GM11168 (cell line): ENCODE data around the gene CNTNAP5.

Experiments
- in situ Hi-C: fragments of 300-500 bp; cut with MboI; formaldehyde crosslinking; loops from one replicate; pipeline ENCODE4 v1.12.0; 2022; ENCODE audit warnings: low sequenced_read_pairs; ENCODE audit not compliant: unreplicated experiment

CNTNAP5 gene

GRCh38 chr2:124911560-124911959, 886.5 kb downstream of the CNTNAP5 start:
- in situ Hi-C loops, result no loop called here

- in situ Hi-C loops, result no loop called here
Observed at GRCh38 chr2:124913868-124914267, 888.8 kb downstream of the CNTNAP5 start.

- in situ Hi-C loops, result no loop called here
Observed at GRCh38 chr2:124915567-124915966, 890.5 kb downstream of the CNTNAP5 start.

GRCh38 chr2:124919296-124919695, 894.2 kb downstream of the CNTNAP5 start:
- in situ Hi-C loops, result no loop called here

- in situ Hi-C loops, result no loop called here
Observed at GRCh38 chr2:124920448-124920847, 895.4 kb downstream of the CNTNAP5 start.

- in situ Hi-C loops, result no loop called here
Observed at GRCh38 chr2:124921191-124921590, 896.1 kb downstream of the CNTNAP5 start.

GRCh38 chr2:124923097-124923496, 898.0 kb downstream of the CNTNAP5 start:
- in situ Hi-C loops, result no loop called here

- in situ Hi-C loops, result no loop called here
Observed at GRCh38 chr2:124933883-124934282, 908.8 kb downstream of the CNTNAP5 start.

- in situ Hi-C loops, result no loop called here
Observed at GRCh38 chr2:124953921-124954320, 928.8 kb downstream of the CNTNAP5 start.

- in situ Hi-C loops, result no loop called here
Observed at GRCh38 chr2:124959581-124959980, 934.5 kb downstream of the CNTNAP5 start.

- in situ Hi-C loops, result no loop called here
Observed at GRCh38 chr2:124961132-124961531, 936.0 kb downstream of the CNTNAP5 start.
